Spinal cord (tissue), 10 donors: ENCODE results near the gene MAGI3. TPM values are rescaled to one million over a fixed set of nuclear protein-coding genes. Genes with fewer than 3 reads are reported as not detected.
"Not testable (repeated sequence)": the region's sequence is repeated elsewhere in the genome, so short reads cannot be mapped to it uniquely, and the experiment has no call there.

Experiments used
- DNase-seq, 6 donors: peaks; one replicate each; pipeline versions ENCODE4 v3.0.0 to v3.0.0-alpha.2; 2013 to 2015; ENCODE audit warnings: low spot score in 6 of 6, low read depth in 4 of 6
- H3K27ac ChIP-seq: one replicate; pipeline ENCODE4 v1.5.1; 2013; ENCODE audit warnings: low read depth, low read length, control low read depth
- H3K27me3 ChIP-seq: one replicate; pipeline ENCODE4 v1.6.1; 2013; ENCODE audit warnings: low read length; ENCODE audit not compliant: control insufficient read depth, insufficient read depth
- H3K36me3 ChIP-seq: one replicate; pipeline ENCODE4 v1.6.1; 2013; ENCODE audit warnings: low read length; ENCODE audit not compliant: control insufficient read depth, insufficient read depth
- H3K4me1 ChIP-seq: one replicate; pipeline ENCODE4 v1.6.1; 2013; ENCODE audit warnings: low read length; ENCODE audit not compliant: control insufficient read depth, insufficient read depth
- H3K4me3 ChIP-seq: one replicate; pipeline ENCODE4 v1.5.1; 2013; ENCODE audit warnings: low read depth, low read length, control low read depth
- H3K9me3 ChIP-seq: one replicate; pipeline ENCODE4 v1.6.1; 2013; ENCODE audit warnings: low read length; ENCODE audit not compliant: control insufficient read depth, insufficient read depth
- WGBS: methylation state at CpG from one replicate; pipeline ENCODE4 v1.1.5; 2013; ENCODE audit warnings: missing lambda C conversion rate; ENCODE audit not compliant: insufficient coverage; 5-methylcytosine and 5-hydroxymethylcytosine counted together
- polyA plus RNA-seq, 2 donors: library from polyadenylated mRNA; unstranded; fragments of 120-200 nt; gene quantifications; one replicate each; pipeline ENCODE4 v1.2.1, GENCODE V29; 2013; ENCODE audit not compliant: insufficient read length in 2 of 2
- total RNA-seq, 2 donors: library from RNA; depleted of rRNA in 1 of 2; stranded (reverse); fragments of 120-200 nt in 1 of 2; fragments of >200 nt in 1 of 2; gene quantifications; one replicate each; pipeline versions ENCODE4 v1.2.3 to v1.2.4, GENCODE V29; 2013 to 2014
- donor health status: healthy.

Gene MAGI3
- total and polyA plus RNA-seq, 4 donors = 24.2 to 46.0 (median 29.5) TPM

DNA sequence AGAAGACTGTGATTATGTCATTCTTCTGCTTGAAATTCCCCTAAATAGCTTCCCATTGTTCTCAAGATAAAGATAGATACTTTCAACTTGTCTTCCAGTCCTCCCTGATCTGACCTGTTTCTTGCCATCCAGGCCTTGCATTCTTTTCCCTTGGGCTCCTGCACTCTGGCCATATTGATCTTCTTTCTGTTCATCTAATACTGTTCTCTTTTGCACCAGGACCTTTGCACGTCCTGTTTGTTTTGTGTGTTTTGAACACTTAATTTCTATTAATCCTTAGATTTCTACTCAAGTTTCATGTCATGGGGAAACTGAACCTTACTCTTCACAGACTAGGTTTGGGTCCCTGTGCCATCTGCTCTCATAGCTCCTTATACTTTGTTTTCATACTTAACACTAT, 65.1 kb downstream of the MAGI3 start:
- no peak overlapping the region for H3K27ac ChIP-seq
- peaks cover 1% of the 10 kb centered on the region for H3K9me3 ChIP-seq
- H3K36me3 ChIP-seq = no peaks in the 10 kb centered on the region
- no CpG with 5 or more reads among the region's 1 CpG for WGBS
- no peak overlapping the region for H3K4me3 ChIP-seq
- no peaks in the 10 kb centered on the region for H3K4me1 ChIP-seq
- no peaks in the 10 kb centered on the region for H3K27me3 ChIP-seq
- no peak for DNase-seq

- H3K36me3 ChIP-seq = no peaks in the 10 kb centered on the region
- WGBS = 55% methylated on average over 2 of the region's 2 CpGs
- H3K4me3 ChIP-seq = no peak overlapping the region
- H3K27ac ChIP-seq = no peak overlapping the region
- no peaks in the 10 kb centered on the region for H3K4me1 ChIP-seq
- peaks cover 1% of the 10 kb centered on the region for H3K9me3 ChIP-seq
- DNase-seq = peak in 1 of 6 donors; percentile 10
- no peaks in the 10 kb centered on the region for H3K27me3 ChIP-seq
Observed at GRCh38 chr1:113456967-113457366, 66.7 kb downstream of the MAGI3 start.

DNA sequence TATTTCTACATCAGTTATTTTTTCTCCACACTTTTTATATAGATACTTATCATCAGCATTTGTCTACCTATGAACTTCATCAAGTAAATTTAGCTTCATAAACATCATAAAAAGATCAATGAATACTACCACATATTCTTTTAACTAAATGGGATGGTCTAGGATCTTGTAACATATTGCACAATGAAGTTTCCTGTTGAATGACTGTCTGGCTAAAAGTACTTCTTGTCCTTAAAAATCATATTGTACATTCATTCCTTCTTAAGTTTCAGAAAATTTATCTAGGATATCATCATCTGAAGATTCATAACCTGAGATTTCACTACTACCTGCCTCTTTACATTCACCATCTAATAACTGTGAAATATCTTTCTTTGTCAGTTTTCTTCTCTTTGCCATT, 69.0 kb downstream of the MAGI3 start:
- DNase-seq = no peak
- no peak overlapping the region for H3K27ac ChIP-seq
- no peaks in the 10 kb centered on the region for H3K4me1 ChIP-seq
- no peaks in the 10 kb centered on the region for H3K27me3 ChIP-seq
- H3K36me3 ChIP-seq = no peaks in the 10 kb centered on the region
- H3K9me3 ChIP-seq = peaks cover 1% of the 10 kb centered on the region
- no peak overlapping the region for H3K4me3 ChIP-seq

DNA sequence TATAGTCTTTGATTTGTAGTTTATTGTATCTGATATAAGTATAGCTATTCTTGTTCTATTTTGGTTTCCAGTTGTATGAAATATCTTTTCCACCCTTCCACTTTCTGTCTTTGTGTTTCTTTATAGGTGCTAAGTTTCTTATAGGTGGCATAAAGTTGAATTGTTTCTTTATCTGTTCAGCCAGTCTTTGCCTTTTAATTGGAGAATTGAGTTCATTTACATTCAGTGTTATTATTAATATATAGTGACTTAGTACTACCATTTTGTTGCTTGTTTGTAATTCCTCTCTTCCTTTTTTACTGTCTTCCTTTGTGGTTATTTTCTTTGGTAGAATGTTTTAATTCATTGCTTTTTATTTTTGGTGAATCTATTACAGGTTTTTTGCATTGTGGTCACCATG, 77.7 kb downstream of the MAGI3 start:
- no peak overlapping the region for H3K27ac ChIP-seq
- H3K9me3 ChIP-seq = peaks cover 22% of the 10 kb centered on the region

GRCh38 chr1:113478427-113479195, 88.3 kb downstream of the MAGI3 start:
- not testable (repeated sequence) for DNase-seq, H3K4me1 ChIP-seq, H3K36me3 ChIP-seq, H3K27me3 ChIP-seq, H3K4me3 ChIP-seq, H3K9me3 ChIP-seq, H3K27ac ChIP-seq
- 95% methylated on average over 9 of the region's 10 CpGs for WGBS

More for the DNA sequence above, 77.7 kb downstream of the MAGI3 start:
- Histone ChIP-seq H3K36me3 (no peaks in the 10 kb centered on the region), H3K4me3 (no peak overlapping the region), H3K27me3 (no peaks in the 10 kb centered on the region), H3K4me1 (no peaks in the 10 kb centered on the region)
- DNase-seq = no peak

- Histone ChIP-seq H3K27ac (no peak overlapping the region), H3K4me3 (no peak overlapping the region), H3K27me3 (no peaks in the 10 kb centered on the region), H3K4me1 (no peaks in the 10 kb centered on the region), H3K36me3 (no peaks in the 10 kb centered on the region), H3K9me3 (peaks cover 9% of the 10 kb centered on the region)
- peak in 1 of 6 donors; percentile 3 for DNase-seq
- WGBS = 84% methylated on average over 2 of the region's 5 CpGs
Observed at GRCh38 chr1:113479713-113480676, 89.7 kb downstream of the MAGI3 start.

GRCh38 chr1:113485131-113485530, 94.8 kb downstream of the MAGI3 start:
- H3K36me3 ChIP-seq, DNase-seq, H3K27me3 ChIP-seq, H3K4me3 ChIP-seq, H3K27ac ChIP-seq, H3K4me1 ChIP-seq, H3K9me3 ChIP-seq: not testable (repeated sequence)
- WGBS = no CpG with 5 or more reads among the region's 3 CpGs

DNA sequence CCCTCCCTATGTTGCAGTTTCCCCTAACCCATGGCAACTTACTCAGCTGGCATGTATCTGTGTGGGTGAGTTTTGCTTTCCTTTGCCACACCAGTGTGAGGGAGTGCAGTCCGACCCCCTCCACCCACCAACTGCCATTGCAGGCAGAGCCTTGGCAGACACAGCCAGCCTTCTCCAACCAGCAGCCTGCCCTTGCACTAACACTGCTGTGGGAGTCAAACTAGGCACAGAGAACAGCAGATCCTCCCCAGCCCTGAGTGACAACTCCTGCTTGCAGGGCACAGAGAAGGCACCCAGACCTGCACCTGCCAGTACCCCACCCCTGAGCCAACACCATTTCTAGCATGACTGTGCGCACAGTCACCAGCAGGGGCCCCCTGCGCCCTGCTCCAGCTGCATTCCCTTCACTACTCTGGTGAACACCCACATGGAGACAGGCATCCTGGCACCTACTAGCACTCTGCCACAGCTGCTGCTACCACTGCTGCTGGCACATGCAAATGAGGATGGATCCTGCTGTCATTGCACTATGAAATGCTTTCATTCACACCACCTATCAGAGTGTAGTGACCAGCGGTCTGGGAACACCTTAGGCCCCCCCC, 98.4 kb downstream of the MAGI3 start:
- Histone ChIP-seq H3K4me1 (no peaks in the 10 kb centered on the region), H3K36me3 (no peaks in the 10 kb centered on the region), H3K27ac (no peak overlapping the region), H3K27me3 (no peaks in the 10 kb centered on the region), H3K9me3 (peaks cover 7% of the 10 kb centered on the region), H3K4me3 (no peak overlapping the region)
- WGBS = 91% methylated on average over 4 of the region's 4 CpGs
- no peak for DNase-seq

- H3K27me3 ChIP-seq = no peaks in the 10 kb centered on the region
- no CpG with 5 or more reads among the region's 1 CpG for WGBS
- DNase-seq = no peak
- H3K36me3 ChIP-seq = no peaks in the 10 kb centered on the region
- H3K27ac ChIP-seq = no peak overlapping the region
- H3K4me1 ChIP-seq = no peaks in the 10 kb centered on the region
- H3K9me3 ChIP-seq = peaks cover 5% of the 10 kb centered on the region
- no peak overlapping the region for H3K4me3 ChIP-seq
Observed at GRCh38 chr1:113490384-113490783, 100.1 kb downstream of the MAGI3 start.
